Epithelial cell of esophagus (primary cell): Measurements from ENCODE around the gene PKD2L2.
"Not testable (repeated sequence)": the region's sequence is repeated elsewhere in the genome, so short reads cannot be mapped to it uniquely, and the experiment has no call there.

Experiments used
- DNase-seq: peaks from one replicate; pipeline ENCODE4 v3.0.0; 2010; ENCODE audit warnings: low read depth
- H3K4me3 ChIP-seq: 2 replicates; pipeline ENCODE4 v1.5.1; 2011; ENCODE audit warnings: mild to moderate bottlenecking, low read length, control low read depth
- TF ChIP-seq, protein P1 (sequence below): IDR thresholded peaks from 2 replicates; pipeline ENCODE4 v1.5.1; 2011; ENCODE audit warnings: low read depth, mild to moderate bottlenecking, low read length, control low read depth, inconsistent platforms; ENCODE audit not compliant: insufficient read depth; ENCODE audit errors: missing control alignments

The PKD2L2 gene

DNA sequence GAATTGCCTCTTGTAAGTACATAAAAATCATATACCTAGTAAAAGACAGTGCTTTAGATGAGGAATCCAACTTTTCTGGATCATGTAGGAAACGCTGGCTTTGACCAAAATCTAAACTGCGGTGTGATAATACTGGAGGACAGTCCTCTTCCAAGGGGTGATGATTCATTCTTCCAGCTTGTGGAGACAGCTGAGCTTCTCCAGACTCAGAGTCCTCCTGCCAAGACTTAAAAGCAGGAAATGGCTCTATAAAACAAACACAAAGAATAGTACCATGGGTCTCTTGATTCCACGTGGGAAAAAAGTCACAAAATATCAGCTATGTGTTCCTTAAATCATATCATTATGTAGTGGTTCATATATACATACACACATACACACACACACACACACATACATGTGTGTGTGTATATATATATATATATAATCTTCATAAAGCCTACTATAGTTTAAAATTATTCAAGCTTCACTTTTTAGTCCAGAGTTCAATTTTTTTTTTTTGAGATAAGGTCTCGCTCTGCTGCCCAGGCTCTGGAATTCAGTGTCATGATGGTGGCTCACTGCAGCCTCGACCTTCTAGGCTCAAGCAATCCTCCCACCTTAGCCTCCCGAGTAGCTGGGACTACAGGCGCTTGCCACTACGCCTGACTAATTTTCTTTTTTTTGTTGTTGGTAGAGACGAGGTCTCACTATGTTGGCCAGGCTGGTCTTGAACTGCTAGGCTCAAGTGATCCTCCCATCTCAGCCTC lies 65.0 kb downstream of the PKD2L2 start:
- TF ChIP-seq, protein P1, sequence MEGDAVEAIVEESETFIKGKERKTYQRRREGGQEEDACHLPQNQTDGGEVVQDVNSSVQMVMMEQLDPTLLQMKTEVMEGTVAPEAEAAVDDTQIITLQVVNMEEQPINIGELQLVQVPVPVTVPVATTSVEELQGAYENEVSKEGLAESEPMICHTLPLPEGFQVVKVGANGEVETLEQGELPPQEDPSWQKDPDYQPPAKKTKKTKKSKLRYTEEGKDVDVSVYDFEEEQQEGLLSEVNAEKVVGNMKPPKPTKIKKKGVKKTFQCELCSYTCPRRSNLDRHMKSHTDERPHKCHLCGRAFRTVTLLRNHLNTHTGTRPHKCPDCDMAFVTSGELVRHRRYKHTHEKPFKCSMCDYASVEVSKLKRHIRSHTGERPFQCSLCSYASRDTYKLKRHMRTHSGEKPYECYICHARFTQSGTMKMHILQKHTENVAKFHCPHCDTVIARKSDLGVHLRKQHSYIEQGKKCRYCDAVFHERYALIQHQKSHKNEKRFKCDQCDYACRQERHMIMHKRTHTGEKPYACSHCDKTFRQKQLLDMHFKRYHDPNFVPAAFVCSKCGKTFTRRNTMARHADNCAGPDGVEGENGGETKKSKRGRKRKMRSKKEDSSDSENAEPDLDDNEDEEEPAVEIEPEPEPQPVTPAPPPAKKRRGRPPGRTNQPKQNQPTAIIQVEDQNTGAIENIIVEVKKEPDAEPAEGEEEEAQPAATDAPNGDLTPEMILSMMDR, result no peak
- H3K4me3 ChIP-seq, result no peak overlapping the region
- peak; percentile 67 for DNase-seq

DNA sequence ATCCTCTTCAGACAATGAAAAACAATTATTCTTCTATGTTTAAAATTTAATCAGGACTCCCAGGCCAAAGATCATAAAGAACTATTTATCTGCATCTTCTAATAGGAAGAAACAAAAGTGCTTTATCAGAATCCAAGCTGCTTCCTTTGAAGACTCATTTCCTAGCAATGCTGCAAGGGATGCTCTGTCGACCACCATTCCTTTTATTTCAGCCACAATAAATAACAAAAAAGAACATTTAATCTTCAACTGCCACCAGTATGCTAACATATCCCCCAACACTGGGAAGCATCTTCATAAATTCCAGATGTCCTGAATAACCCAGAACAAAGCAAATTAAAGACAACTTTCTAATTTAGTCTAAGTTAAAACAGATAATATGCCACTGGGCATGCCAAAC lies 68.7 kb downstream of the PKD2L2 start:
- no peak for DNase-seq
- TF ChIP-seq, protein P1, result no peak
- H3K4me3 ChIP-seq, result no peak overlapping the region

DNA sequence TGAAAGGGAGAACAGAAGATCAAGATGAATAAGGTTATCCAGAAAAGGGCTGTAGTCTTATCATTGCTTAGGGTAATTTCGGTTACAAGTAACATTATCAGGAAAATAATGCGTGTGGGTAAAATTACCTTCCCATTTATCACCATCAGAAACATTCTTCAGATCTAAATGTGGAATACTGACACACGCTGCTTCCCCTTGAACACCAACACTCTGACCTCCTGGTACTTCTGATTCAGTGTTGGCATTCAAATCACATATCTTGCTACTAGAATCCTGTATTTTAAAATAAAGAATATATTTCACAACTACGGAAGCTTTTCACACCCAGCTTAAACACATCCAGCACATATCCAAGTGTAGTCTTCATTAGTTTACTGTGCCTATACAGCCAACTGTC lies 70.2 kb downstream of the PKD2L2 start:
- TF ChIP-seq, protein P1, result no peak
- DNase-seq, result no peak
- H3K4me3 ChIP-seq, result no peak overlapping the region

DNA sequence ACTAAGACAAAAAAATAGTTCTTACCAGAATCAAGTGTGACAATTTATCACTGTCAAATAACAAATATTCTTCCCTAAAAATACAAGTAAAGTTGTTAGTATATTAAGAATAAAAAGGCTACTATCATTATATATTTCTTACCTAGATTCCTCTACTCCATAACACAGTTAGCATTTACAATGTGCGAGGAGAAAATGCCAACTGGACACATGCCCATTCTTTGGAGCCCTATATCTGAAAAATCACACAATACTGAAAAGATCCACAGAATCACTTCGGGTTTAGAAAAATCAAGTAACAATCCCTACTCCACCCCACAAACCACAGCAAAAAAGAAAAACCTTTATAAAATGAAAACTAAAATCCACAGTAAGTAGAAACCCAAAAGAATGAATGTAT lies 70.9 kb downstream of the PKD2L2 start:
- TF ChIP-seq, protein P1, result no peak
- no peak for DNase-seq
- no peak overlapping the region for H3K4me3 ChIP-seq

DNA sequence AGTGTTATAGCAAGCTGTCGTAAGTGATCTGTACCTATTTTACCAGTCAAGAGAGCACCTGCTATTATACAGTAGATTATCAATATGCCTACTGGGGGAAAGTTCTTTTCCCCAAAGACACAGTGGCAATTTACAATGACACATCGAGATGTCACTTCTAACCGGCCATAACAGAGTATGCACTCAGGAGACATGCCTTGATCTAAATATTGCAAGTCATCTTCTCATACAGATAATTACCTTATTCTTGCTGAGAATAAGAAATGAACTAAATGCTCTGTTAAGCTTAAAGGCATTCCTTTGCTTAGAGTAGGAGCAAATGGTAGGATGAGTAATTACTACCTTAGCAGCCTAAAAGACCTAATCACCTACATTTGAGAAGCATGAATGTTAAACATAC lies 71.6 kb downstream of the PKD2L2 start:
- DNase-seq, result no peak

DNA sequence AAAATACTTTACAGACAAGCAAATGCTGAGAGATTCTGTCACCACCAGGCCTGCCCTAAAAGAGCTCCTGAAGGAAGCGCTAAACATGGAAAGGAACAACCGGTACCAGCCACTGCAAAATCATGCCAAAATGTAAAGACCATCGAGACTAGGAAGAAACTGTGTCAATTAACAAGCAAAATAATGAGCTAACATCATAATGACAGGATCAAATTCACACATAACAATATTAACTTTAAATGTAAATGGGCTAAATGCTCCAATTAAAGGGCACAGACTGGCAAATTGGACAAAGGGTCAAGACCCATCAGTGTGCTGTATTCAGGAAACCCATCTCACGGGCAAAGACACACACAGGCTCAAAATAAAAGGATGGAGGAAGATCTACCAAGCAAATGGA lies 81.1 kb downstream of the PKD2L2 start:
- DNase-seq, H3K4me3 ChIP-seq: not testable (repeated sequence)

More for the DNA sequence above, 71.6 kb downstream of the PKD2L2 start:
- TF ChIP-seq, protein P1, result no peak
- no peak overlapping the region for H3K4me3 ChIP-seq

DNA sequence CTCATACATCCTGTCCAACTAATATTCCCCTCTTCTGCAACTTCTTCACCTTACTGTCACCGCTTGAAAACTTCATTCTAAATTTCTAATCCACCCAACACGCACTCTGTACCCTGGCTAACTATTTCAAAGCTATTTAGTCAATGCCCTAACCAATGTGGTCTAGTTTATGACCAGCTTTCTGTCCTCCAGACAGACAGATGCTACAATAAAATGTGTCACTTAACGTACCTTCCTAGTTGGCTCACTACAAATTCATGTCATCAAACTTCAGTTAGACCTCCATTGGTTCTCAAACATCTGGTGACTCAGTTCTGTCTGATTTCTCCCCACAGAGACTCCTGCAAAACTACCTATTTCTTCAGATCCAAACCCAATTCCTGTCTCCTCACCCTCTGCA lies 86.0 kb downstream of the PKD2L2 start:
- TF ChIP-seq, protein P1, result no peak
- no peak for DNase-seq
- no peak overlapping the region for H3K4me3 ChIP-seq

DNA sequence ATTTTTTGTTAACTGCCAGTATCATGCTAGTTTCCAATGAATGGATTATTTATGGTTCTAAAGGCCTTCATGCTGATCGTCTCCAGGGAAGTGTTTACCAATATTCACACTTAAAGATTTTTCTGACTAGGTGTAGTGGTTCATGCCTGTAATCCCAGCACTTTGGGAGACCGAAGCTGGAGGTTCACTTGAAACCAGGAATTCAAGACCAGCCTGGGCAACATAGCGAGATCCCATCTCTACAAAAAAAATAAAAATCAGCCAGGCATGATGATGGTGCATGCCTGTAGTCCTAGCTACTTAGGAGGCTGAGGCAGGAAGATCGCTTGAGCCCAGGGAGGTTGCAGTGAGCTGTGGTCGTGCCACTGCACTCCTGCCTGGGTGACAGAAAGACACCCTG lies 100.2 kb downstream of the PKD2L2 start:
- no peak overlapping the region for H3K4me3 ChIP-seq
- TF ChIP-seq, protein P1, result no peak
- no peak for DNase-seq
